GM23248 (cell line): ENCODE results near the gene NUDT19.

ENCODE experiments used
- EZH2 ChIP-seq: fragments of 200-600 bp; sonication (generic); IDR thresholded peaks from 2 replicates; pipeline ENCODE4 v1.6.1; 2018; ENCODE audit warnings: antibody characterized with exemption, mild to moderate bottlenecking; ENCODE audit not compliant: insufficient read depth, poor library complexity, severe bottlenecking
- EZH2phosphoT487 ChIP-seq: fragments of 200-600 bp; sonication (generic); IDR thresholded peaks from 2 replicates; pipeline ENCODE4 v1.6.1; 2018; ENCODE audit warnings: antibody characterized with exemption, moderate library complexity, mild to moderate bottlenecking, low read depth; ENCODE audit not compliant: insufficient read depth

DNA sequence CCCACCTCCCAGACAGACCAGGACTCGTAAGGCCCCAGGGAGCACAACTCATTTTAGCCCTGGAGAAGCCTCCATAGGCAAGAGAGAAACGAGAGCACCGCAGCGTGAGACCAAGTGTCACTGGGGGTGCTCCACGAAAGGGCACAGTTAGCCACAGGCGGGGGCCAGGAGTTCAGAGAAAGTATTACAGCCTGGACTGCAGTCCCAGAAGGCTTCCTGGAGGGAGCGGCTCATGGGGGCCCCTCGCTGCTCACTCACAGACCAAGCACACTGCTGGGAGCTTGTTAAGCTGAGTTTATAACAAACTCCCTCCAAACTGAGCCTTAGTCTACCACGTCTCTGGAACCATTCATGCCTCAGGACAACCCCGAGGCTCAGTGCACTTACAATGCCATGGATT lies 33.1 kb upstream of the NUDT19 start:
- TF ChIP-seq EZH2phosphoT487 (no peak), EZH2 (no peak)
